Ascending aorta (tissue), 2 donors: ENCODE measurements around the gene CNTNAP2. TPM values are rescaled to one million over a fixed set of nuclear protein-coding genes. Genes with fewer than 3 reads are reported as not detected.
"Not testable (repeated sequence)": the region's sequence is repeated elsewhere in the genome, so short reads cannot be mapped to it uniquely, and the experiment has no call there.

Experiments used
- DNase-seq, 2 donors: peaks; one replicate each; pipeline ENCODE4 v3.0.0-alpha.2; 2019; ENCODE audit warnings: low spot score in 2 of 2
- H3K27ac ChIP-seq, 2 donors: fragments of 200-600 bp; sonication (generic); one replicate each; pipeline ENCODE4 v1.5.1; 2016 to 2017; ENCODE audit warnings: mild to moderate bottlenecking in 1 of 2
- H3K27me3 ChIP-seq: fragments of 200-600 bp; sonication (generic); one replicate; pipeline ENCODE4 v1.5.1; 2017
- H3K36me3 ChIP-seq, 2 donors: fragments of 200-600 bp; sonication (generic); one replicate each; pipeline ENCODE4 v1.5.1; 2016
- H3K4me1 ChIP-seq, 2 donors: fragments of 200-600 bp; sonication (generic); one replicate each; pipeline ENCODE4 v1.5.1; 2016 to 2017; ENCODE audit warnings: mild to moderate bottlenecking in 1 of 2
- H3K4me3 ChIP-seq, 2 donors: fragments of 200-600 bp; sonication (generic); one replicate each; pipeline ENCODE4 v1.5.1; 2016 to 2017; ENCODE audit warnings: mild to moderate bottlenecking in 1 of 2
- H3K9me3 ChIP-seq, 2 donors: fragments of 200-600 bp; sonication (generic); one replicate each; pipeline ENCODE4 v1.5.1; 2016
- intact Hi-C: fragments of 100-400 bp; cut with DNase I; formaldehyde crosslinking; loops from one replicate; pipeline ENCODE4 v1.15.1; 2023
- total RNA-seq: library from RNA; depleted of rRNA; stranded (reverse); fragments of >200 nt; gene quantifications from one replicate; pipeline ENCODE4 v1.1.0, GENCODE V29; 2016
- TF ChIP-seq, protein P1 (sequence below), 3 experiments: fragments of 200-600 bp in 2 of 3; fragments of 450-650 bp in 1 of 3; sonication (generic) in 2 of 3; IDR thresholded peaks; one replicate each; pipeline ENCODE4 v1.5.1; 2016 to 2019; ENCODE audit warnings: antibody characterized with exemption in 3 of 3, mild to moderate bottlenecking in 1 of 3, moderate library complexity in 1 of 3

The CNTNAP2 gene
- total RNA-seq, 1 donor from 2014 or later = not detected

DNA sequence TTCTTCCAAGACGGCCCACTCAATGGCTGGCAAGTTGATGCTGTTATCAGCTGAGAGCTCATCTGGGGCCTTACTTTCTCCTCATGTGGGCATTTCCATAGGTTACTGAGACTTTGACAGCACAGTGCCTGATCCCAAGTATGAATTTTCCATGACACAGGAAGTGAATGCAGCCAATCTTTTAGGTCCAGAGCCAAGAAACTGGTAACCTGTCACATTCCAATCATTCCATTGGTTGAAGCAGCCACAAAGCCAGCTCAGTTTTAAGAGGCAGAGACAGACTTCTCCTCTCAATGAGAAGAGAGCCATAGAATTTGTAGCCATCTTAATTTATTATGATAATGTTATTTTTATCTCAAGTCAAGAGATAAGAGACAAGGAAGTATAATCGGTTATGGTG lies 775.5 kb downstream of the CNTNAP2 start:
- intact Hi-C loops = no loop called here
- Histone ChIP-seq H3K4me3 (no peak overlapping the region), H3K27me3 (no peaks in the 10 kb centered on the region), H3K9me3 (no peaks in the 10 kb centered on the region), H3K36me3 (no peaks in the 10 kb centered on the region), H3K4me1 (no peaks in the 10 kb centered on the region), H3K27ac (no peak overlapping the region)
- DNase-seq = no peak
- TF ChIP-seq, protein P1, sequence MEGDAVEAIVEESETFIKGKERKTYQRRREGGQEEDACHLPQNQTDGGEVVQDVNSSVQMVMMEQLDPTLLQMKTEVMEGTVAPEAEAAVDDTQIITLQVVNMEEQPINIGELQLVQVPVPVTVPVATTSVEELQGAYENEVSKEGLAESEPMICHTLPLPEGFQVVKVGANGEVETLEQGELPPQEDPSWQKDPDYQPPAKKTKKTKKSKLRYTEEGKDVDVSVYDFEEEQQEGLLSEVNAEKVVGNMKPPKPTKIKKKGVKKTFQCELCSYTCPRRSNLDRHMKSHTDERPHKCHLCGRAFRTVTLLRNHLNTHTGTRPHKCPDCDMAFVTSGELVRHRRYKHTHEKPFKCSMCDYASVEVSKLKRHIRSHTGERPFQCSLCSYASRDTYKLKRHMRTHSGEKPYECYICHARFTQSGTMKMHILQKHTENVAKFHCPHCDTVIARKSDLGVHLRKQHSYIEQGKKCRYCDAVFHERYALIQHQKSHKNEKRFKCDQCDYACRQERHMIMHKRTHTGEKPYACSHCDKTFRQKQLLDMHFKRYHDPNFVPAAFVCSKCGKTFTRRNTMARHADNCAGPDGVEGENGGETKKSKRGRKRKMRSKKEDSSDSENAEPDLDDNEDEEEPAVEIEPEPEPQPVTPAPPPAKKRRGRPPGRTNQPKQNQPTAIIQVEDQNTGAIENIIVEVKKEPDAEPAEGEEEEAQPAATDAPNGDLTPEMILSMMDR (IDR thresholded peaks at IDR 0.05) = no peak

DNA sequence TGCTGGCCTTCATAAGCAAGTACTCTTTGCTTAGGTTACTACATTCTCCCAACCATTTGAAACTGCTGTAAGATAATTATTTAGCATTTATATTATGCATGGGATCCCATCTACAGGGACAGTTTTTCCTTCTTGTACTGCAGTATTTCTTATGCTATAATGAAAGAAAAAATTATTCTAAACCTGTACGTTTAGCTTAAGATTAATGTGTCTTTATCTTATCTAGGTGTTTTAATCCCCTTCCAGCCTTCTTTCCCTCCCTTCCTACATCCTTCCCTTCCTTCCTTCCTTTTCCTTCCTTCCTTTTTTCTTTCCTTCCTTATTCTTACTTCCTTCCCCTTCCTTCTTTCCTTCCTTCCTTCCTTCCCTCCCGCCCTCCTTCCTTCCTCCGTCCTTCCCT lies 778.3 kb downstream of the CNTNAP2 start:
- no peak for DNase-seq
- Histone ChIP-seq H3K4me3 (no peak overlapping the region), H3K36me3 (no peaks in the 10 kb centered on the region), H3K27ac (no peak overlapping the region), H3K9me3 (no peaks in the 10 kb centered on the region), H3K4me1 (no peaks in the 10 kb centered on the region), H3K27me3 (no peaks in the 10 kb centered on the region)
- intact Hi-C loops = no loop called here
- TF ChIP-seq, protein P1 (IDR thresholded peaks at IDR 0.05) = no peak

DNA sequence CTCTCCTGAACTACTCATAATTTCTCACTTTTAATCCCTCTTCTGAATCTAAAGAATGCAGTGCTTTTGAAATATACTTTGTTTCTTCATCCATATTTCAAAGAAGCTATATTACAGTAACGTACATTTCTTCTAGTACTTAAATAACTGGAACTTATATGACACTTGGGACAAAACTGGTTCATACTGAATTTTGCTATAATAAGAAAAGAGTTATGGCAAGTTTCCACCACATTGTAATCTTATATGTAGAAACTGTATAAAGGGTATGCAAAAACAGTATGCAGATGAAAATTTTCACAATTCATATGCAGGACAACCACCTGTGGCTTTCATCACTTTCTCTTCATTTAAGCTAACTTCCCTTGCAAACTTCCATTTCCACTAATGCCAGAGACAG lies 785.7 kb downstream of the CNTNAP2 start:
- Histone ChIP-seq H3K27ac (no peak overlapping the region), H3K9me3 (no peaks in the 10 kb centered on the region), H3K36me3 (no peaks in the 10 kb centered on the region), H3K4me1 (no peaks in the 10 kb centered on the region), H3K4me3 (no peak overlapping the region), H3K27me3 (no peaks in the 10 kb centered on the region)
- no peak for DNase-seq
- intact Hi-C loops = no loop called here
- TF ChIP-seq, protein P1 (IDR thresholded peaks at IDR 0.05) = no peak

DNA sequence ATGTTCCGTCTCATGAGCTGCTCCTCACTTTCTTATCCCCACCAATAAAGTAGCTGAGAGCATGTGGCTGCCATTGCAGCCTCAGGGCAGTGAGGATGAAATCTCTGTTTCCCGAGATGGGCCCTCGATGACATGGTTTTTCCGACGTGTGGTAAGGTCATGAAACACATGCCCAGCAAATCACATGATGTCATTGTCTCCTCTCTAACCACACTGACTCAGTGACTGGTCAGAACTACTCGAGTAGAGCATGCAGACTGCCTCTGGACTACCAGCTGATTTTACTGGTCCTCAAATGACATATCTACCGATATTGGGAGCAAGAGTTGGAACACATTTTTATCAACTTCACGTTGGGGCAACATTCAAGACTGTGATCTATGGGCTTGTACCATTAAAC lies 786.1 kb downstream of the CNTNAP2 start:
- Histone ChIP-seq H3K9me3 (no peaks in the 10 kb centered on the region), H3K4me1 (no peaks in the 10 kb centered on the region), H3K27ac (no peak overlapping the region), H3K27me3 (no peaks in the 10 kb centered on the region), H3K4me3 (no peak overlapping the region), H3K36me3 (no peaks in the 10 kb centered on the region)
- TF ChIP-seq, protein P1 (IDR thresholded peaks at IDR 0.05) = no peak
- no peak for DNase-seq
- intact Hi-C loops = no loop called here

DNA sequence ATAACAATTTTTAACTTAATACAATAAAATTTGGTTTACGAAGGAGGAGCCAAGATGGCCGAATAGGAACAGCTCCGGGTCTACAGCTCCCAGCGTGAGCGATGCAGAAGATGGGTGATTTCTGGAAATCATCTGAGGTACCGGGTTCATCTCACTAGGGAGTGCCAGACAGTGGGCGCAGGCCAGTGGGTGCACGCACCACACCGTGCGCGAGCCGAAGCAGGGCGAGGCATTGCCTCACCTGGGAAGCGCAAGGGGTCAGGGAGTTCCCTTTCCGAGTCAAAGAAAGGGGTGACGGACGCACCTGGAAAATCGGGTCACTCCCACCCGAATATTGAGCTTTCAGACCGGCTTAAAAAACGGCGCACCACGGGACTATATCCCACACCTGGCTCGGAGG lies 789.1 kb downstream of the CNTNAP2 start:
- intact Hi-C loops, H3K4me3 ChIP-seq, DNase-seq, H3K4me1 ChIP-seq, H3K36me3 ChIP-seq, H3K27me3 ChIP-seq, H3K27ac ChIP-seq, H3K9me3 ChIP-seq: not testable (repeated sequence)

DNA sequence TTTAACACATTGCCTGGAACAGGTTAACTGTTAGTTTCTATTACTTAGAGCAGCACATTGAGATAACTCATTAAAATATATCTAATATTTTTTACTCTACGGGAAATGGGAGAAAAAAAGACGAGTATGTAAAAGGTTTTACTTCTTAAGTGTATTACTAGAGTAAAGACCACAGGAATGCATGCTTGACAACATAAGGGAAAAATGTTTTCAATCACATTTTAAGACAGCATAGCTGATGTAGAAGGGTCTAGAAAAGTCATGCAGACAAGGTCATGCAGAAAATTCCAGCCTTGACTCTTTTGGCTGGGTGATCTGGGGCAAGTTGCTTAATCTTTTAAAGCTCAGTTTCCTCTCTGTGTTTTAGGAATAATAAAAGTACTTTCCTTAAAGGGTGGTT lies 806.2 kb downstream of the CNTNAP2 start:
- H3K36me3 ChIP-seq = no peaks in the 10 kb centered on the region
- no peak overlapping the region for H3K4me3 ChIP-seq
- no peak for DNase-seq
- no peaks in the 10 kb centered on the region for H3K27me3 ChIP-seq
- no peaks in the 10 kb centered on the region for H3K9me3 ChIP-seq
- TF ChIP-seq, protein P1 (IDR thresholded peaks at IDR 0.05) = no peak
- no peak overlapping the region for H3K27ac ChIP-seq
- intact Hi-C loops = no loop called here
- no peaks in the 10 kb centered on the region for H3K4me1 ChIP-seq
